HG03025 (cell line): ENCODE results near the gene FAM118B.
A peak's percentile ranks its signal among the peaks of the same experiment; 100 is the strongest.

Experiments used
- ATAC-seq: cut with Tn5 transposase; IDR thresholded peaks from one replicate; pipeline ENCODE4 v1.9.1; 2021; ENCODE audit warnings: mild to moderate bottlenecking, moderate library complexity; ENCODE audit not compliant: unreplicated experiment, low FRiP score

FAM118B gene

GRCh38 chr11:126265811-126266210, 54.2 kb downstream of the FAM118B start:
- no peak for ATAC-seq

DNA sequence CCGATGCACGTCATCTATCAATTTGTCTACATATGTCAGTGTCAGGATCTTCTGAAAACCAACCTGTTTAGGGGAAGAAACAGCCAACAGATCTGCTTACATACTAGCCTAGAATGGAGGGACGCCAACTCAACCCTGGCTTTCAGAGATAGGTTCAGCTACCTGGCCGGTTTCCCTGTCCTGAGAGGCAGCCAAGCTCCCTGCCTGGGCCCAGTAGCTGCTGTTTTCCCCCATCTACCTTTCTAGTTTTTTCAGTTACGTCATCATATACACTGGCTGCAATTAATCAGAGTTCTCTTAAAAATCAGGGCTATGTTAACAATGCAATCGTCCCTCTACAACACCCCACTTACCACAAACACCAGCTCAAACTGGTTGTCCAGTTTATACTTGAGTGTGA, 56.1 kb downstream of the FAM118B start:
- ATAC-seq: no peak

GRCh38 chr11:126268361-126268707, 56.8 kb downstream of the FAM118B start:
- ATAC-seq: peak; percentile 12

DNA sequence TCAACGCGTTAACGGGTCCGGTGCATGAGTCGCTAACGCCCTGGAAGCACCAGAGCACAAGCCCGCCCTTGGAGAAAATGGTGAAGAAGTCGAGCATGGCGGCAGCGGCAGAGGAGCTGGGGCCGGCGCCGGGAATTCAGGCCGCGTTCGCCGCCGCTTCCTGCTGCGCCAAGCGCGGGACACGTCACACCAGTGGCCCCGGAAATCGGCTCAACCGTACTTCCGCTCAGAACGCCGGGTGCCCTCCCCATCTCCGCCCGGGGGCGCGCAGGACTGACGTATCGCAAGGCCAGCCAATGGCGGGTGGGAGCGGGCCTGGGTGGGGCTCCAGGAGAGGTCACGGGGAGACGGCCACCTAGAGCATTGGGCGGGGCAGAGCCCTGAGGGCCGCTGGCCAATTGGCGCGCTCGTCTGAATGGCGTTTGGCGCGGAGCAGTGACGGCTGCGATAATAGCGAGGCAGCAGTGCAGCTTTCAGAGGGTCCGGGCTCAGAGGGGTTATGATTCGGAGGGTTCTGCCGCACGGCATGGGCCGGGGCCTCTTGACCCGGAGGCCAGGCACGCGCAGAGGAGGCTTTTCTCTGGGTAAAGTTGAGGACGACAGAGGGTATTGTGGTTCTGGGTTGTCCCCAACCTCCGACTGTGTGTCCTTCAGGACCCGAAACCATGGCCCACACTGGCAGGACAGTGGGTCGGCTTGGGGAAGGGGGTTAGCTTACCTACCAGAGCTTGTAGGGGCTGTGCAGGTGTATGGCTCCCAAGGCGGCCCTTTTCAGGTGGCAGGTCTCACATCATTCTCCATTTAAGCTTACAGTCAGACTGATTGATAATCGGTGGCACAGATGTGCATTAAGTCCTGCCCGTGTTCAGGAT, 57.4 kb downstream of the FAM118B start, which contains the start of the genes FOXRED1 and SRPRA:
Gene FOXRED1 (plus strand): TSS at position 447 of the 872 bp plus-strand sequence. CDS start 53 bp downstream, at position 500.
Gene SRPRA (minus strand): TSS at position 188 of the 872 bp plus-strand sequence. CDS start 91 bp downstream, at position 97.
- peak; percentile 99 for ATAC-seq

- ATAC-seq: no peak
These were observed 65.7 kb downstream of the FAM118B start for GRCh38 chr11:126277322-126277721.

DNA sequence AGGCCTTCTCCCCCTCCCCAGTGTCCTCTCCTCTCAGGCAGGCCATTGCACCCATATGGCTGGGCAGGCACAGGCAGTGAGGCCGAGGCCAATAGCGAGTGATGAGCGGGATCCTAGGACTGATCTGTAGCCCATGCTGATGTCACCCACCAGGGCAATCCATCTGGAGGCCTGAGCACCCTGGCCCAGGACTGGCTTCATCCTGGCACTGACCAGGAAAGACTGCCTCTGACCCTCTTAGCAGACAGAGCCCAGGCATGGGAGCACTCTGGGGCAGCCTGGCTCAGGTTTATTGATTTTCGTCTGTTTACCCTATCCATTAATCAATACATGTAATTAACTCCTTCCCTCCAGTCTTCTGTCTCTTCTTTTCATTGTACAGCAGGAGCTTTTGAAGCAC, 66.2 kb downstream of the FAM118B start:
- no peak for ATAC-seq

DNA sequence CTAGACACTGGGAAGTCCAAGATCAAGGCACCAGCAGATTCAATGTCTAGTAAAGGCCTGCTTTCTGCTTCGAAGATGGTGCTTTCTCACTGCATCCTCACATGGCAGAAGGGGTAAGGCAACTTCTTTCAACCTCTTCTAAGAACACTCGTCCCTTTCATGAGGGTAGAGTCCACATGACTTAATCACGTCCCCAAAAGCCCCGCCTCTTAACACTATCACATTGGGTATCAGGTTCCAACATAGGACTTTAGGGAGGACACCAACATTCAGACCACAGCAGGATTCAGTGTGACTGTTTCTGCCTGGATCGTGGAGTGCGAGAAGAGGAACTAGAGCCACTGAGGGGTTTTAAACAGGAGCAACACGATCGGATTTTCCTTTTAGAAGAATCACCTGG, 67.6 kb downstream of the FAM118B start:
- no peak for ATAC-seq

GRCh38 chr11:126280595-126280994, 69.0 kb downstream of the FAM118B start:
- no peak for ATAC-seq

DNA sequence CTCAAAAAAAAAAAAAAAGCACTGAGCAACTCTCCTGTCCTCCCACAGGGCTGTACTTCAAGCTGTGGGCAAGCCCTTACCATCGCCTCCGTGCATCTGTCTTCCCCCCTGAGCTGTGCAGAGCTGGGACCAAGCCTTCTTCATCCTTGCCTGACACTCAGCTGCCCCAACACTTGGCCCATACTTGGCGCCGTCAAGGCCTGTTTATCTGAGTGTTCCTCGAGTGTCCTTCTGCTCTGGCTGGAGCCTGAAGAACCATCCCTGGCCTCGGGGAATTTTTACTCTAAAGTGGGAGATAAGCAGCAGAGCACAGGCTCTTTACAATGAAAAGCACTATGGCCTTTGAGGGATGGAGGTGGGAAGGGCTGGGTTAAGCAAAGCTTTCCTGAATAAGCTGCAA, 69.7 kb downstream of the FAM118B start:
- ATAC-seq: no peak

DNA sequence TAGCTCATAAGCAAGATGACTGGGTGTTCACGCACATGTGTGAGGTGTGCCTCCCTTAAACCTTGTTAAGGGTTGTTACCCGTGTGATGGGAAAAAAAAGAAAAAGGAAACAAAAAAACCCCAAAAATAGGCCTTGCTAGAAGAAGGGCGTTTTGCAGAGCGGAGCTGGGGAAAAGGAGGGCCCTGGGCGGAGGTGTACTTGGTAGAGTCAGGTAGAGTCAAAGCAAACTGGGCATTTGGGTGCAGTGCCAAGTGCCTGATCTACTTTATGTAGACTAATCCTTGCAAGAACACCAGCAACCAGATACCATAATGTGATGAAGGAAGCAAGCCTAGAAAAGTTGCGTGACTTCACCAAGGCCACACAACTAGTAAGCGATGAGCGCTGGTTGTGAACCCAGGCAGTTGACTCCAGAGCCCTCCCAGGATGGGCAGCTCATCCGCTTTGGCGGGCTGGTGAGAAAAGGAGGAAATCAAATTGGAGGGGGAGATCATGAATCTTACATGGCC, 70.1 kb downstream of the FAM118B start:
- ATAC-seq: no peak

GRCh38 chr11:126282361-126282735, 70.8 kb downstream of the FAM118B start:
- no peak for ATAC-seq

GRCh38 chr11:126282736-126283591, 71.4 kb downstream of the FAM118B start, which contains the start of gene TIRAP:
TSS of gene TIRAP (plus strand) at chr11:126283093. CDS start at chr11:126290895, 7,802 bp downstream.
- ATAC-seq: peak; percentile 63

GRCh38 chr11:126284829-126285228, 73.2 kb downstream of the FAM118B start:
- peak; percentile 41 for ATAC-seq

DNA sequence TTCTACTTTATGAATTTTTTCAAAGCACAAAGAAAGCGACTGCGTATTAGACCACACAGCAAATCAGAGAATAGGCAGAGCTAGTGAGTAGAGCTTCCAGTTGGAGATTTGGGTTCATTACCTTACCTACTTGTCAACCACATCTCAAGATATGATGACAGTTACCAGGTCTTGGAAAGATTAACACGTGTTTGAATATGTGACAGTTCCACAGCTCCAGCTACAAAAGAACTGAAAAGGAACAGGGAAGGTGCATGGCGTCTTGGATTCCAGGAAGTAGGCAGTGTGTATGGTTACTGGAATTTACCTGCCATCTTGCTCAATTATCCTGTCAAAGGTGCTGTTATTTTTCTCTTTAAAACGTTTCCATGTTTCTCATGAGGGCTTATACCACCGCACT, 76.7 kb downstream of the FAM118B start:
- no peak for ATAC-seq

GRCh38 chr11:126290887-126291286, 79.3 kb downstream of the FAM118B start:
- ATAC-seq: no peak

DNA sequence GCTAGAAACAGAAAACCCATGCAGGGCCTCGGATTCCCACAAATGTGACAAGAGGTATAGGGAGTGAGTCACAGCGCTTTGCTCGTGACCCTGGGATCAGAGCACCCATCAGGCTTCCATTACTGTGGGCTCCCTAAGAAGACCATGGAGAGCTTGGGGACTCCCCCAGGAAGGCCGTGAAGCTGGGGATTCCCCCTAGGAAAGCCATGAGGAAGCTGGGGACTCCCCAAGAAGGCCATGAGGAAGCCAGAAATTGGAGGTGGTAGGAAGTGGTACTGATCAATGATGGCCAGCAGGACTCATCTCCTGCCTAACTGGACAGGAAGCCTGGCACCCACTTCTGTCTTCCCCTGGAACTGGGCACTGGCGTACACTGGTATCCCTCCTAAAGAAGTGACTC, 82.1 kb downstream of the FAM118B start:
- no peak for ATAC-seq

- ATAC-seq: no peak
These were observed 85.4 kb downstream of the FAM118B start for GRCh38 chr11:126297004-126297403.

DNA sequence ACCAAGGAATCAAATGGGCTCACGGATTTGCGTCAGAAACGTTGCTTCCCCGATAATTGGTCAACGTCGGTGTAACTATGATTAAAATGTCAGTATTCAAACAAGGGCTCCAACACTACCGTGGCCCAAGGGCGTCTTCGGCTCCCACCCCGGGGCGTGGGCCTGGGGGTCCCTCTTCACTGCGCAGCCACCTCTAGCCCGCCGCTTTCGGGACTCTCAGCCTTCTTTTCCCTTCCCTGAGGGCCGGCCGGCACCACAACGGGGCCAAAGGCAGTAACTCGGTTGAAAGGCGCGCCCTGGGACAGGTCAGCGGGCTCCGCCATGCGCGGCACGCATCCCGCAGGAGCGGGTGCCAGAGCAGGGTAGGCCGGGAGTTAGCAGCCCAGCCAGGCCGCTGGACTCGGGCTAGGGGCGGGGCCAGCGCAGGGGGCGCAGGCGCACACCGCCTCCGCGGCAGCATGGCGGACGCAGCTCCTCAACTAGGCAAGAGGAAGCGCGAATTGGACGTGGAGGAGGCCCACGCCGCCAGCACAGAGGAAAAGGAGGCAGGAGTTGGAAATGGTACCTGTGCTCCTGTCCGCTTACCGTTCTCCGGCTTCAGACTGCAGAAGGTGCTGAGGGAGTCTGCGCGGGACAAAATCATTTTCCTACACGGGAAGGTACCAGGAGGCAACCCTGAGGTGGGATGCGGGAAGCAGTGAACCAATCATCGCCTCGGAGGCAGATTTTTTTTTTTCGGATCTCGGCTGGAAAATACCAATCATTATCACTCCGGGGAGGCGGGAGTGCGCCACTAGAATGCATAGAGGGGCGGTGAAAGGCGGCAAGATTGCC, 92.3 kb downstream of the FAM118B start, which contains the start of gene DCPS:
Gene DCPS (plus strand): TSS at position 438 of the 834 bp plus-strand sequence. CDS start 21 bp downstream, at position 459.
- ATAC-seq: peak; percentile 90

DNA sequence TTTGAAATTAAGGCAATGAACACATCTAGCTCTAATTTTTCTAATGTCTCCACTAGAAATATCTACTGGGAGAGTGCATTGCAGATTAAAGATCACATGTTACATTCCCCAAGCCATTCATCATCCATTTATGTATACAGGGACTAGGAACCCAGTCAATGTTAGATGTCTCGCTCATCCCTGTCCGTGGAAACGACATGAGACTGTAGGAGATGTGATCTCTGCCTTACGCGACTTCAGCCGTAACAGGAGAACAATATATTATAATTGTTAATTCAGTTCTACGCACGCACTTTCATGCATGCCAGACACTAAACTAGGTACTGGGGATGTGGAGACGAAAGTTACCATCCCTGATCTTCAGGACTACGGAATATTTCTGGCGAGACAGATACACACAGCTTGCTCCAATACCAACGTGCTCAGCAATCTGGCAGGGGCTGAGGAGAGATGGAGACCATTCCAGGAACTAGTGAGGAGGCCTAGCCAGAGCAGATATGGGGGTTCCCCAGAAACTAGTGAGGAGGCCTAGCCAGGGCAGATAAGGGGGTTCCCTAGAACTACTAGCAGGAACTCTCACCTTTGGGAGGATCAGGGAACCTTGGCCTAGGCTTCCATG, 93.0 kb downstream of the FAM118B start:
- no peak for ATAC-seq

DNA sequence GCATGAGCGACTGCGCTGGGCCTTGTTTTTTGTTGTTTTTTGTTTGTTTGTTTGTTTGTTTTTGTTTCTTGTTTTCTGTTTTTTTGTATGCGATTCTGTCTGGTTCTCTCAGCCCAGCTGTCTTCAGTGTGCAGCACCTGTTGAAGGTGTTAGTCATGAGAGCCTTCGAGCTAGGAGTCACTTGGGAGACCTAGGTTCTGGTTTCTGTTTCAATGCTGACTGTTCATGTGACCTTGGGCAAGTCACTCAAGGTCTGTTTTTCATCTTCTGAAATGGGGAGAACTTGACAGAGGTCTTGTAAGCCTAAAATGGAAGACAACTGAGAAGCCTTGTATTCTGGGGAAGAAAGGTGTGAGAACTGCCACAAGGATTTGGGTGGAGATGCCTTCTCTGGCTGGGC, 94.1 kb downstream of the FAM118B start:
- peak; percentile 36 for ATAC-seq
